Heart left ventricle (tissue), 16 donors: Measurements from ENCODE around the gene SCAP. TPM values are rescaled to one million over a fixed set of nuclear protein-coding genes. Genes with fewer than 3 reads are reported as not detected.

ENCODE experiments used
- ATAC-seq, 4 donors: fragments of 200-7000 bp; cut with Tn5 transposase; one replicate each; pipeline ENCODE4 v1.9.1; 2020 to 2022; ENCODE audit warnings: moderate library complexity in 4 of 4, mild to moderate bottlenecking in 3 of 4, moderate number of reproducible peaks in 1 of 4
- DNase-seq, 5 donors: peaks; one replicate each; pipeline ENCODE4 v3.0.0-alpha.2; 2020
- H3K27ac ChIP-seq, 12 donors: fragments of 200-600 bp; sonication (generic) in 4 of 12; one replicate each; pipeline versions ENCODE4 v1.5.0 to v1.8.0; 2016 to 2022; ENCODE audit warnings: mild to moderate bottlenecking in 2 of 12
- H3K27me3 ChIP-seq, 9 donors: fragments of 200-600 bp; sonication (generic) in 2 of 9; one replicate each; pipeline versions ENCODE4 v1.5.1 to v1.8.0; 2016 to 2022; ENCODE audit warnings: mild to moderate bottlenecking in 3 of 9
- H3K36me3 ChIP-seq, 9 donors: fragments of 200-600 bp; sonication (generic) in 2 of 9; one replicate each; pipeline versions ENCODE4 v1.5.0 to v1.8.0; 2018 to 2022; ENCODE audit warnings: mild to moderate bottlenecking in 2 of 9
- H3K4me1 ChIP-seq, 12 donors: fragments of 200-600 bp; sonication (generic) in 4 of 12; one replicate each; pipeline versions ENCODE4 v1.5.0 to v1.8.0; 2016 to 2022; ENCODE audit warnings: mild to moderate bottlenecking in 3 of 12
- H3K4me3 ChIP-seq, 12 donors: fragments of 200-600 bp; sonication (generic) in 4 of 12; one replicate each; pipeline versions ENCODE4 v1.5.0 to v1.8.0; 2017 to 2022; ENCODE audit warnings: mild to moderate bottlenecking in 9 of 12, moderate library complexity in 4 of 12
- H3K9me3 ChIP-seq, 12 donors: fragments of 200-600 bp; sonication (generic) in 4 of 12; one replicate each; pipeline versions ENCODE4 v1.5.0 to v1.8.0; 2016 to 2022; ENCODE audit warnings: mild to moderate bottlenecking in 1 of 12
- POLR2A ChIP-seq, 2 donors: fragments of 450-650 bp; IDR thresholded peaks; one replicate each; pipeline ENCODE4 v1.6.1; 2017; ENCODE audit warnings: antibody characterized with exemption in 2 of 2, mild to moderate bottlenecking in 2 of 2, moderate library complexity in 2 of 2
- WGBS, 4 donors: extraction: QIAGEN DNeasy Blood & Tissue Kit in 2 of 4; methylation state at CpG; one replicate each; pipeline versions ENCODE4 v1.1.5 to v1.1.7; 2013 to 2018; 5-methylcytosine and 5-hydroxymethylcytosine counted together
- intact Hi-C, 10 donors: fragments of 100-400 bp; cut with DNase I; formaldehyde crosslinking; loops; one replicate each; pipeline versions ENCODE4 v1.11.1 to v1.14.2; 2022
- polyA plus RNA-seq, 2 donors: library from polyadenylated mRNA; stranded (reverse); fragments of 200-250 nt; gene quantifications; one replicate each; pipeline ENCODE4 v1.2.3, GENCODE V29; 2013
- total RNA-seq, 9 donors: library from RNA; depleted of rRNA in 2 of 9; stranded (reverse); fragments of >200 nt in 2 of 9; fragmentation: NEBNext Ultra II Directional in 3 of 9; extraction: Animal tissue kit (Norgen Biotek cat#: 25700) in 3 of 9; gene quantifications; one replicate each; pipeline versions ENCODE4 v1.1.0 to v1.2.4, GENCODE V29; 2016 to 2023
- TF ChIP-seq, protein P1 (sequence below), 12 donors: fragments of 200-600 bp; sonication (generic) in 4 of 12; IDR thresholded peaks; one replicate each; pipeline versions ENCODE4 v1.5.0 to v1.8.0; 2018 to 2022; ENCODE audit warnings: antibody characterized with exemption in 12 of 12, mild to moderate bottlenecking in 5 of 12
- donor health status: ischemic (EF 13 %, LVEDD 7.1; RV severe dilation, severe dysfunction).
- donor health status: healthy with polysubstance abuse.
- donor health status: DM: no; HTN: yes; CAD: no.
- donor health status: DM: no; HTN: no; CAD: no.
- donor health status: ischemic (EF 25% LVEDD 6.9; RV normal size, moderate dysfunction).
- donor health status: ischemic (EF 25% LVEDD 5.7; RV mildly dilated, moderate dysfunction).
- donor health status: healthy.
- donor health status: DM: yes; HTN: yes; CAD: no.
- donor health status: ischemic (EF 35%, LVEDD 5.7; RV mildly dilated, moderate dysfunction).
- donor health status: nonischemic (EF 11% LVEDD 7.7; RV severe dilation, severe dysfunction).
- donor health status: DM: yes; HTN: yes; CAD: no.
- donor health status: PGD.
- donor health status: ischemic (EF 29% LVEDD 5.4; RV normal size, mild dysfunction).
- donor health status: nonischemic (EF 23%, LVEDD 6.1; RV moderate dilation, normal function).

Gene SCAP
- total and polyA plus RNA-seq, 11 donors = 36.8 to 71.6 (median 41.8) TPM

DNA sequence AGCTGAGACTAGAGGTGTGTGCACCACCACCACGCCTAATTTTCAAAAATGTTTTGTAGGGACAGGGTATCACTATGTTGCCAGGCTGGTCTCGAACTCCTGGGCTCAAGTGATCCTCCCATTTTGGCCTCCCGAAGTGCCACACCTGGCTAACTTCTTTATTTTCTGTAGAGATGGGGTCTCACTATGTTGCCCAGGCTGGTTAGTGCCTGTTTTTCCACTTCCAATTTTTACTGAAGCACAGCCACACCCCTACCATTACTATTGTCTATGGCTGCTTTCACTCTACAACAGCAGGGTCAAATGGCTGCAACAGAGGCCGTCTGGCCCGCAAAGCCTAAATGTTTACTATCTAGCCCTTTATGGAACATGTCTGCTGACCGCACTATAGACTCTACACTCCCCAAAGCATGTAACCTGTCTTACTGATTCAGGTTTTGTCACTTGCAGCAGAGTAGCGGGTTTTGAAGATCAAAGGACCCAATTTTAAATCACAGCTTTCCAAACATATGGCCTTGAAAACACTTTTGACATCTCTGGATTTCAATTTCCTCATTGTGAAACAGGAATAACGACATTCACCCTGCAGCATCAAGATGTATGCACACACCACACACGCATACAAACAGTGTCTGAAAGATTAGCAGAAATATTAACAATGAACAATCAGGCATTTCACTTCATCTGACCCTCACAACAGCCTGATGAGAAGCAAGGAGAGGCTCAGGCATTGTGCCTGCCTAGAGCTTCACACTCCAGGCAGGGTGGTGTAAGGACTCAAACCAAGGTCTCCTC, 46.1 kb downstream of the SCAP start:
- TF ChIP-seq, protein P1, sequence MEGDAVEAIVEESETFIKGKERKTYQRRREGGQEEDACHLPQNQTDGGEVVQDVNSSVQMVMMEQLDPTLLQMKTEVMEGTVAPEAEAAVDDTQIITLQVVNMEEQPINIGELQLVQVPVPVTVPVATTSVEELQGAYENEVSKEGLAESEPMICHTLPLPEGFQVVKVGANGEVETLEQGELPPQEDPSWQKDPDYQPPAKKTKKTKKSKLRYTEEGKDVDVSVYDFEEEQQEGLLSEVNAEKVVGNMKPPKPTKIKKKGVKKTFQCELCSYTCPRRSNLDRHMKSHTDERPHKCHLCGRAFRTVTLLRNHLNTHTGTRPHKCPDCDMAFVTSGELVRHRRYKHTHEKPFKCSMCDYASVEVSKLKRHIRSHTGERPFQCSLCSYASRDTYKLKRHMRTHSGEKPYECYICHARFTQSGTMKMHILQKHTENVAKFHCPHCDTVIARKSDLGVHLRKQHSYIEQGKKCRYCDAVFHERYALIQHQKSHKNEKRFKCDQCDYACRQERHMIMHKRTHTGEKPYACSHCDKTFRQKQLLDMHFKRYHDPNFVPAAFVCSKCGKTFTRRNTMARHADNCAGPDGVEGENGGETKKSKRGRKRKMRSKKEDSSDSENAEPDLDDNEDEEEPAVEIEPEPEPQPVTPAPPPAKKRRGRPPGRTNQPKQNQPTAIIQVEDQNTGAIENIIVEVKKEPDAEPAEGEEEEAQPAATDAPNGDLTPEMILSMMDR (IDR thresholded peaks at IDR 0.05) = no peak
- TF ChIP-seq POLR2A (IDR thresholded peaks at IDR 0.05) = no peak
- 93 to 98% (median 95%) methylated on average over 9 of the region's 9 CpGs for WGBS, 4 donors
- H3K27ac ChIP-seq = no peak overlapping the region
- no peak for DNase-seq
- no peak overlapping the region for H3K4me3 ChIP-seq
- no peaks in the 10 kb centered on the region for H3K4me1 ChIP-seq
- ATAC-seq = no peak
- intact Hi-C loops = no loop called here
- H3K27me3 ChIP-seq = no peaks in the 10 kb centered on the region
- peaks cover 0 to 84% (median 65%) of the 10 kb centered on the region in 9 donors for H3K36me3 ChIP-seq
- H3K9me3 ChIP-seq = no peaks in the 10 kb centered on the region

DNA sequence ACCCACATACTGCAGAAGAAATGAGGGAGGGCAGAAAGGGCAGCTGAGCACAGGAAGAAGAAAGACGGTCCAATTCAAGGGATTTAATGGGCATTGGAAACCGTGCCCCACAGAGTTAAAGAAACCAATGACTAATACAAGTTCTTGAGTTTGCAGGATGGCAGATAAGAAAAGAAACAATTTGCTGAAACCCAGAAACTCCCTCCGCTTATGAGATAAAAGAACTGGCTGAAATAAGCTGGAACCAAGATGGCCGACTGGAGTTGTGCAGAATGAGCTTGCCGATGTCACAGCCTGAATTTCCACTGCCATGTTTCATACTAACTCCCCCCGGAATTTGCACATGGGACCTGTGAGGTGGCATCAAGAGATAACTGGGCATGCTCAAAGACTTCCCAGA, 47.1 kb downstream of the SCAP start:
- Histone ChIP-seq H3K4me3 (no peak overlapping the region), H3K27ac (no peak overlapping the region), H3K9me3 (no peaks in the 10 kb centered on the region), H3K27me3 (no peaks in the 10 kb centered on the region), H3K4me1 (no peaks in the 10 kb centered on the region), H3K36me3 (peaks cover 0 to 84% (median 63%) of the 10 kb centered on the region in 9 donors)
- intact Hi-C loops = no loop called here
- TF ChIP-seq, protein P1 (IDR thresholded peaks at IDR 0.05) = no peak
- TF ChIP-seq POLR2A (IDR thresholded peaks at IDR 0.05) = no peak
- DNase-seq (no peak), ATAC-seq (no peak)
- WGBS, 4 donors = 79 to 94% (median 88%) methylated on average over 6 of the region's 6 CpGs

DNA sequence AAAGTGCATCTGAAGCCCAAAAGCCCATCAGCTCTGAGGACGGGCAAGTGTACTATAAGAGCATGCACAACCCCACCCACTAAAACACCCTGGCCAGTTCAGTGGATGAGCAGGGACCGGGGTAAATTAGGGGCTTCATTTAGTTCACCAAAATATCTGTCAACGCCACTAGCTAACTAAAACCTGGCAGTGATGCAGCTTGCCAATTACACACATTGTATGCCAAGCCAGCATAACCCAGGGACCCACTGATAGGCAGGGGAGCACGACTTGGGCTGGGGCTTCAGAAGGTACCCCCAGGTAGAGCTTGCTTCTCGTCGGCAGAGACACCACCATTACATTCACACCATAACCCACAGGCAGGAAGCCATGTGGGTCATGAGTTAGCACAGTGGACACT, 47.9 kb downstream of the SCAP start:
- Histone ChIP-seq H3K36me3 (peaks cover 0 to 78% (median 58%) of the 10 kb centered on the region in 9 donors), H3K27ac (no peak overlapping the region), H3K4me1 (peaks cover 0 to 5% (median 0%) of the 10 kb centered on the region in 12 donors), H3K9me3 (no peaks in the 10 kb centered on the region), H3K27me3 (no peaks in the 10 kb centered on the region), H3K4me3 (no peak overlapping the region)
- ATAC-seq (no peak), DNase-seq (no peak)
- 80 to 97% (median 89%) methylated on average over 5 to 6 of the region's 6 CpGs for WGBS, 4 donors
- intact Hi-C loops = no loop called here
- TF ChIP-seq, protein P1 (IDR thresholded peaks at IDR 0.05) = no peak
- TF ChIP-seq POLR2A (IDR thresholded peaks at IDR 0.05) = no peak

- H3K4me1 ChIP-seq = peaks cover 0 to 24% (median 14%) of the 10 kb centered on the region in 12 donors
- intact Hi-C loops = no loop called here
- ATAC-seq = no peak
- no peak overlapping the region for H3K4me3 ChIP-seq
- H3K36me3 ChIP-seq = peaks cover 0 to 60% (median 41%) of the 10 kb centered on the region in 9 donors
- H3K27me3 ChIP-seq = no peaks in the 10 kb centered on the region
- no peak overlapping the region for H3K27ac ChIP-seq
- 87 to 97% (median 95%) methylated on average over 9 of the region's 9 CpGs for WGBS, 4 donors
- no peak for DNase-seq
- no peaks in the 10 kb centered on the region for H3K9me3 ChIP-seq
- no peak for TF ChIP-seq POLR2A (IDR thresholded peaks at IDR 0.05)
- TF ChIP-seq, protein P1 (IDR thresholded peaks at IDR 0.05) = no peak
Measured at GRCh38 chr3:47425959-47426358, 49.8 kb downstream of the SCAP start.
